ENCODE results near the gene HCN3.

HCN3 gene

DNA sequence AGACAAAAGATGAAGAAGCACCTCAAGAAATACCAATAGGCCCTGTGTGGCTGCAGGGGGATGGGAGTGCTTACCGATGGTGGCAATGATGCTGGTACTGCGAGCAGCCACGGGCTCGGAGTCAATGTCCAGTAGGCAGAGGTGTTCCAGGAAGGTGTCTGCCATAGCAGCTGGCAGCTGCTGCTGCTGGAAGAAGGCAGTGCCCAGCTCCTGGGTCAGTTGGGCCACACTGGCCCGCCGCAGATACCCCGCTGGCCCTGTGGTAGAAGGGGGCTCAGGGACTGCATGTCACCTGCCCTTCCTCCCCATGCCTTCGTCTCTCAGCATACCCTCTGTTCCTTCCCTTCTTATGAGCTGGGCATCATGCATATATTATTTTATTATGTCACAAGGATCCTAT, 22.8 kb downstream of the HCN3 start:
- TF ChIP-seq CTCF (IDR thresholded peaks at IDR 0.05; ENCODE audit: control extremely low read depth, extremely low read depth, low read depth, missing control alignments) = no peak
- POLR2A ChIA-PET = no interaction called here
- no peak for DNase-seq (ENCODE audit: extremely low spot score)
- CTCF ChIA-PET = interaction anchor here (1.0 to 2.1 kb wide), 3 partner anchors 16 to 49 kb away, joined by 3 to 9 read pairs (median 4); no protein-coding TSS in a partner anchor

DNA sequence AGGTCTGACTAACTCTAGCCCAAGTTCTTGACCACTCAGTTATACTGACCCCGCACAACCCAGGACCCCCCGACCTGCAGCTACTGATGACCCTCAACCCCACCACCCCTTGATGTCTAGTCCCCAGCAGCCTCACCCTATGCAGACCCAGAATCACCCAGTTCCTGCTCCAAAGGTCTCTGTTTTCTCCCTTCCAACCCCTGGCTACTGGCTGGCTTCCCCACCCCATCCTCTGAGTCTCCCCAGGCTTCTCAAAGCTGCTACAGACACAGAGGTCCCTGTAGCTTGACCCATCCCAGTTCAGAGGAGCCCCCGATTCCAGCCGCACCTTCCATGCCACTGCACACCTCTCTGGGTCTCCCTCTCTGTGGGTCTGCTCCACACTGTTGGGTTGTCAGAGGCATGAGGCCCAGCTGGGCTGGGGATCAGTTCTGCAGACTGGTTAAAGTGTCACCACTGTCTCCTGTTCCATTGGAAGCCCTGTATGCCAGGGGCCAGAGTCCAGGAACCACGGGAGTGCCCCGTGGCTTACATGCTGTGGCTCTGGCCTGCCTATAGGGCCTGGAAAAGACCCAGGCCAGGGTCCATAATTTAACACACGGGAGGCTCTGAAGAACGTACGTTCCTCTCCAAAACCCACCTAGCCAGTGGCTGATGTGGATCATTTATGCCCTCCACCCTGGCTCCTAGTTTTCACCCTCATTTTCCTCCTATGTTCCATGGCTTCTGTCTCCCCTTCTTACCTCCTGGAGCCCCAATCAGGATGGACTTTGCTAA, 23.5 kb downstream of the HCN3 start:
- no peak for TF ChIP-seq CTCF (IDR thresholded peaks at IDR 0.05; ENCODE audit: control extremely low read depth, extremely low read depth, low read depth, missing control alignments)
- POLR2A ChIA-PET = no interaction called here
- DNase-seq (ENCODE audit: extremely low spot score) = no peak
- CTCF ChIA-PET = interaction anchor here (1.0 to 2.1 kb wide), 3 partner anchors 15 to 50 kb away, joined by 3 to 9 read pairs (median 4); no protein-coding TSS in a partner anchor

DNA sequence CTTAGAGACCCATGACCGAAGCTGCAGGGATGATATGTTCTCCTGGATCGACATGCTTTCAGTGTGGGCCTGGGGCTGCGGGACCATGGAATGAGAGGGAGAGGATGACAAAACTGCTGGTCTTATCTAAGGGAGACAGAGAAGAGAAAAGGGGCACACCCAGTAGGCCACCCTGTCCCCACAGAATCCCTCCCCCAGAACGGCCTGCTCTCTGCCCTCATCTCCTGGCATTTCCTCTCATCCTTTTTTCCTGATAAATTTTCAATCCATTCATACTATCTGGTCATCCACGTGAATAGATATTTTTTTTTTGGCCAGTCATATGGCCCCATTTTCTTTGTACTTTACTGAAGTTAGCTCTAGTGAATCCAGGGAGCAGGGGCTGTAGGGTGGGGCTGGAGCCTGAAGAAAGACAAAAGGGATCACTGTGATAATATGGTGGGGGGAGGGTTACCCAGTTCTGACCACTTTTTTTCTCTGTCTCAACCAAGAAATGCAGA, 24.1 kb downstream of the HCN3 start, which contains the start of gene PKLR:
Gene PKLR (minus strand): TSS at position 97 of the 500 bp plus-strand sequence. CDS start 43 bp downstream, at position 54.
- no peak for DNase-seq (ENCODE audit: extremely low spot score)
- no peak for TF ChIP-seq CTCF (IDR thresholded peaks at IDR 0.05; ENCODE audit: control extremely low read depth, extremely low read depth, low read depth, missing control alignments)
- ChIA-PET CTCF (interaction anchor here (2.1 kb wide), 1 partner anchor 51 kb away, joined by 9 read pairs; no protein-coding TSS in a partner anchor), POLR2A (no interaction called here)

DNA sequence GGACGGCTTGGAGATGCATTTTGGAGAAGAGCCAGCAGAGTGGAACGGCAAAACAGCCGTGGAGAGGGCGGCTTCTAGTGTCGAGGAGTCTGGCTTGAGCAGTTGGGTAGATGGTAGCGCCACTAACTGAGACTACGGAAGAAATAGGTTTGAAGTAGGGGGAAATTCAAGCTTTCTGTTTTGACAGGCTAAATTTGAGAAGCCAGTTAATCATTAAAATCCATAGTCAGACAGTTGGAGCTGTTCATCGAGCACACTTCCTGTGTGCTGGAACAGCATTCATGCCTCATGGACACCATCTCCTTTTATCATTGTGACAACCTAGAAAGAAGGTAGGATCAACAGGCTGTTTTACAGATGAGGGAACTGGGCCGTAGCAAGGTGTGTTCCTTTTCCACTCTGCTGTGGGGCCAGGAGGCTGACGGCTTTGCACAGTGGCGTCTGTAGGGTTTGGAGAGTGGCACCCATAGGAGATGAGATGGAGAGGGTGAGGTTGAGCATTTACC, 27.3 kb downstream of the HCN3 start:
- CTCF ChIA-PET = interaction anchor here (1.0 to 4.4 kb wide), 4 partner anchors 12 to 54 kb away, joined by 3 to 52 read pairs (median 17); no protein-coding TSS in a partner anchor
- no peak for DNase-seq (ENCODE audit: extremely low spot score)
- POLR2A ChIA-PET = no interaction called here
- TF ChIP-seq CTCF (IDR thresholded peaks at IDR 0.05; ENCODE audit: control extremely low read depth, extremely low read depth, low read depth, missing control alignments) = no peak

- TF ChIP-seq CTCF (IDR thresholded peaks at IDR 0.05; ENCODE audit: control extremely low read depth, extremely low read depth, low read depth, missing control alignments) = no peak
- ChIA-PET CTCF (interaction anchor here (2.4 to 4.4 kb wide), 3 partner anchors 13 to 55 kb away, joined by 8 to 52 read pairs (median 26); no protein-coding TSS in a partner anchor), POLR2A (no interaction called here)
These were observed 28.7 kb downstream of the HCN3 start for GRCh38 chr1:155305881-155306391.

GRCh38 chr1:155307247-155307740, 30.0 kb downstream of the HCN3 start:
- DNase-seq (ENCODE audit: extremely low spot score) = no peak
- POLR2A ChIA-PET = interaction anchor here (1.3 kb wide), 1 partner anchor 16 kb away, joined by 9 read pairs; no protein-coding TSS in a partner anchor
- CTCF ChIA-PET = interaction anchor here (0.7 to 4.4 kb wide), 8 partner anchors 10 to 62 kb away, joined by 3 to 52 read pairs (median 4); partner anchors contain the start of gene HCN3

More at GRCh38 chr1:155305881-155306391, 28.7 kb downstream of the HCN3 start:
- no peak for DNase-seq (ENCODE audit: extremely low spot score)

More at GRCh38 chr1:155307247-155307740, 30.0 kb downstream of the HCN3 start:
- TF ChIP-seq CTCF (IDR thresholded peaks at IDR 0.05; ENCODE audit: control extremely low read depth, extremely low read depth, low read depth, missing control alignments) = peak; percentile 33

All from GM10248 (cell line).